DMS 273 treated with DMSO at 0.1 percent for 48 hours (cell line): ENCODE data around the gene COG3.

Experiments
- DNase-seq: peaks from one replicate; lab custom pipeline; 2025; lab: John Stamatoyannopoulos, UW

Gene COG3

GRCh38 chr13:45503658-45504057, 38.9 kb downstream of the COG3 start:
- DNase-seq, result no peak

GRCh38 chr13:45506811-45507210, 42.1 kb downstream of the COG3 start:
- DNase-seq, result no peak

GRCh38 chr13:45508776-45509175, 44.0 kb downstream of the COG3 start:
- DNase-seq, result no peak

GRCh38 chr13:45510672-45511071, 45.9 kb downstream of the COG3 start:
- no peak for DNase-seq

- peak; percentile 5 for DNase-seq
Measured at GRCh38 chr13:45511310-45512097, 46.8 kb downstream of the COG3 start.

GRCh38 chr13:45512098-45512496, 47.4 kb downstream of the COG3 start:
- DNase-seq, result no peak

GRCh38 chr13:45516757-45517156, 52.0 kb downstream of the COG3 start:
- no peak for DNase-seq

GRCh38 chr13:45518525-45519245, 53.9 kb downstream of the COG3 start:
- no peak for DNase-seq

- no peak for DNase-seq
Measured at GRCh38 chr13:45519493-45519892, 54.8 kb downstream of the COG3 start.

GRCh38 chr13:45521297-45521696, 56.6 kb downstream of the COG3 start:
- DNase-seq, result no peak

GRCh38 chr13:45522571-45522970, 57.8 kb downstream of the COG3 start:
- no peak for DNase-seq

- no peak for DNase-seq
Measured at GRCh38 chr13:45527699-45528462, 63.1 kb downstream of the COG3 start.

GRCh38 chr13:45529758-45530157, 65.0 kb downstream of the COG3 start:
- DNase-seq, result no peak

GRCh38 chr13:45534604-45535003, 69.9 kb downstream of the COG3 start:
- no peak for DNase-seq

- DNase-seq, result no peak
Measured at GRCh38 chr13:45536224-45536623, 71.5 kb downstream of the COG3 start.

GRCh38 chr13:45537516-45537915, 72.8 kb downstream of the COG3 start:
- DNase-seq, result peak; percentile 6

GRCh38 chr13:45538382-45538781, 73.6 kb downstream of the COG3 start:
- no peak for DNase-seq

- no peak for DNase-seq
Measured at GRCh38 chr13:45540195-45540594, 75.5 kb downstream of the COG3 start.

GRCh38 chr13:45540864-45541263, 76.1 kb downstream of the COG3 start:
- no peak for DNase-seq

GRCh38 chr13:45541806-45542205, 77.1 kb downstream of the COG3 start:
- DNase-seq, result no peak

GRCh38 chr13:45542391-45542790, 77.7 kb downstream of the COG3 start:
- DNase-seq, result no peak

GRCh38 chr13:45542878-45543277, 78.1 kb downstream of the COG3 start:
- no peak for DNase-seq

- DNase-seq, result no peak
Measured at GRCh38 chr13:45544520-45544919, 79.8 kb downstream of the COG3 start.
